Smooth muscle cell (in vitro differentiated cells): Measurements from ENCODE around the gene ZFYVE27. TPM values are rescaled to one million over a fixed set of nuclear protein-coding genes. Genes with fewer than 3 reads are reported as not detected.

Experiments
- DNase-seq: peaks from one replicate; lab custom pipeline; 2025; ENCODE audit not compliant: unreplicated experiment; lab: John Stamatoyannopoulos, UW
- H2AFZ ChIP-seq: fragments of 200-600 bp; sonication (generic); 2 replicates; pipeline ENCODE4 v1.6.0; 2016; ENCODE audit warnings: antibody characterized with exemption, low read depth, mild to moderate bottlenecking
- H3F3A ChIP-seq: fragments of 200-600 bp; sonication (generic); 2 replicates; pipeline ENCODE4 v1.6.0; 2017; ENCODE audit warnings: antibody characterized with exemption, low read depth
- H3K27ac ChIP-seq: fragments of 200-600 bp; sonication (generic); 2 replicates; pipeline ENCODE4 v1.5.1; 2016; ENCODE audit warnings: low read depth, mild to moderate bottlenecking
- H3K27me3 ChIP-seq: fragments of 200-600 bp; sonication (generic); 2 replicates; pipeline ENCODE4 v1.6.1; 2016; ENCODE audit warnings: low read depth, mild to moderate bottlenecking
- H3K36me3 ChIP-seq: fragments of 200-600 bp; sonication (generic); 2 replicates; pipeline ENCODE4 v1.5.1; 2016; ENCODE audit warnings: low read depth
- H3K4me1 ChIP-seq: fragments of 200-600 bp; sonication (generic); 2 replicates; pipeline ENCODE4 v1.5.1; 2016; ENCODE audit warnings: low read depth
- H3K4me2 ChIP-seq: fragments of 200-600 bp; sonication (generic); 2 replicates; pipeline ENCODE4 v1.6.0; 2016; ENCODE audit warnings: mild to moderate bottlenecking
- H3K4me3 ChIP-seq: fragments of 200-600 bp; sonication (generic); 2 replicates; pipeline ENCODE4 v1.5.1; 2016; ENCODE audit warnings: mild to moderate bottlenecking
- H3K79me2 ChIP-seq: fragments of 200-600 bp; sonication (generic); 2 replicates; pipeline ENCODE4 v1.6.0; 2016; ENCODE audit warnings: low read depth, mild to moderate bottlenecking
- H3K9ac ChIP-seq: fragments of 200-600 bp; sonication (generic); 2 replicates; pipeline ENCODE4 v1.6.0; 2016; ENCODE audit warnings: low read depth
- H3K9me3 ChIP-seq: fragments of 200-600 bp; sonication (generic); replicated peaks from 2 replicates; pipeline ENCODE4 v1.5.1; 2016; ENCODE audit warnings: low read depth
- H4K20me1 ChIP-seq: fragments of 200-600 bp; sonication (generic); 2 replicates; pipeline ENCODE4 v1.6.0; 2016; ENCODE audit warnings: low read depth
- CTCF ChIP-seq: fragments of 200-600 bp; sonication (generic); IDR thresholded peaks from 2 replicates; pipeline ENCODE4 v1.5.1; 2017; ENCODE audit warnings: borderline replicate concordance, mild to moderate bottlenecking, antibody characterized with exemption; ENCODE audit not compliant: insufficient read depth, poor library complexity, severe bottlenecking
- WGBS: methylation state at CpG from one replicate; pipeline ENCODE4 v1.1.7; 2016; ENCODE audit warnings: low lambda C conversion rate; 5-methylcytosine and 5-hydroxymethylcytosine counted together
- polyA plus RNA-seq: library from polyadenylated mRNA; unstranded; fragments of >200 nt; fragmentation: Nextera tagmentation; extraction: Ambion mirVana; gene quantifications from 2 replicates; pipeline ENCODE4 v1.2.1, GENCODE V29; 2016
- total RNA-seq: library from RNA; depleted of rRNA; stranded (reverse); fragments of >200 nt; gene quantifications from 2 replicates; pipeline ENCODE4 v1.2.3, GENCODE V29; 2014

Gene ZFYVE27
- total and polyA plus RNA-seq, 2 experiments from 2014 or later: 7.0 to 11.4 TPM

DNA sequence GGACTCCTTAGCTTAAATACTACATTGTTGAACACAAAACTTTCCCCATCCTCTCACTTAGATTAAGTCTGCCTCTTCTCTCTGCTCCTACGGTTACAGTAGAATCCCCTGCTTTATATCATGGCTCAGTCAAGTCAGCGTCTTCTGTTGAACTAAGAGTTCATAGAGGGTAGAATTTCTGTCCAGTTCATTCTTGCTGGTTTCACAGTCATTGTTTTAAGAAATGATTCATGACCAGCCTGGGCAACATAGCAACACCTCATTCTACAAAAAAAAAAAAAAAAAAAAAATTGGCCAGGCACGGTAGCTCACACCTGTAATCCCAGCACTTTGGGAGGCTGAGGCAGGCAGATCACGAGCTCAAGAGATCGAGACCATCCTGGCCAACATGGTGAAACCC, 3.7 kb upstream of the ZFYVE27 start:
- no peak overlapping the region for H3K27ac ChIP-seq
- no peak for DNase-seq
- WGBS: 88% methylated on average over 5 of the region's 5 CpGs
- H3K79me2 ChIP-seq: peaks cover 6% of the 10 kb centered on the region
- no peak overlapping the region for H2AFZ ChIP-seq
- H4K20me1 ChIP-seq: peaks cover 2% of the 10 kb centered on the region
- H3K9ac ChIP-seq: no peak overlapping the region
- no peaks in the 10 kb centered on the region for H3K27me3 ChIP-seq
- no peaks in the 10 kb centered on the region for H3K9me3 ChIP-seq
- H3K4me2 ChIP-seq: no peak overlapping the region
- TF ChIP-seq CTCF: no peak
- H3K36me3 ChIP-seq: no peaks in the 10 kb centered on the region
- H3K4me1 ChIP-seq: peaks cover 5% of the 10 kb centered on the region
- no peaks in the 10 kb centered on the region for H3F3A ChIP-seq
- no peak overlapping the region for H3K4me3 ChIP-seq

- Histone ChIP-seq H3K27ac (no peak overlapping the region), H3K9ac (no peak overlapping the region), H3K4me1 (peaks cover 8% of the 10 kb centered on the region), H3K4me2 (no peak overlapping the region), H2AFZ (no peak overlapping the region), H4K20me1 (peaks cover 7% of the 10 kb centered on the region), H3K36me3 (no peaks in the 10 kb centered on the region), H3K79me2 (peaks cover 14% of the 10 kb centered on the region), H3K9me3 (no peaks in the 10 kb centered on the region), H3K27me3 (no peaks in the 10 kb centered on the region), H3K4me3 (no peak overlapping the region), H3F3A (no peaks in the 10 kb centered on the region)
- no peak for TF ChIP-seq CTCF
- DNase-seq: no peak
- WGBS: 93% methylated on average over 6 of the region's 6 CpGs
These were observed 2.9 kb upstream of the ZFYVE27 start for GRCh38 chr10:97734021-97734420.

- H2AFZ ChIP-seq: peak overlapping the region; percentile 86
- peaks cover 8% of the 10 kb centered on the region for H3K4me1 ChIP-seq
- H3K27ac ChIP-seq: no peak overlapping the region
- peak overlapping the region; percentile 77 for H3K4me3 ChIP-seq
- H3K27me3 ChIP-seq: no peaks in the 10 kb centered on the region
- no peak for DNase-seq
- peaks cover 36% of the 10 kb centered on the region for H3K79me2 ChIP-seq
- 75% methylated on average over 13 of the region's 13 CpGs for WGBS
- H3K9me3 ChIP-seq: no peaks in the 10 kb centered on the region
- no peak for TF ChIP-seq CTCF
- no peak overlapping the region for H3K9ac ChIP-seq
- peaks cover 30% of the 10 kb centered on the region for H4K20me1 ChIP-seq
- no peaks in the 10 kb centered on the region for H3F3A ChIP-seq
- H3K4me2 ChIP-seq: peak overlapping the region; percentile 93
- peaks cover 10% of the 10 kb centered on the region for H3K36me3 ChIP-seq
These were observed 476 bp upstream of the ZFYVE27 start for GRCh38 chr10:97736403-97736901.

- H2AFZ ChIP-seq: peak overlapping the region; percentile 67
- H3K4me1 ChIP-seq: peaks cover 8% of the 10 kb centered on the region
- peak overlapping the region; percentile 94 for H3K27ac ChIP-seq
- 20% methylated on average over 14 of the region's 14 CpGs for WGBS
- no peaks in the 10 kb centered on the region for H3K9me3 ChIP-seq
- no peak for TF ChIP-seq CTCF
- H3K27me3 ChIP-seq: no peaks in the 10 kb centered on the region
- H3F3A ChIP-seq: no peaks in the 10 kb centered on the region
- H3K9ac ChIP-seq: peak overlapping the region; percentile 93
- H3K36me3 ChIP-seq: peaks cover 10% of the 10 kb centered on the region
- peaks cover 43% of the 10 kb centered on the region for H4K20me1 ChIP-seq
- no peak for DNase-seq
- peaks cover 47% of the 10 kb centered on the region for H3K79me2 ChIP-seq
- H3K4me2 ChIP-seq: peak overlapping the region; percentile 93
- peak overlapping the region; percentile 77 for H3K4me3 ChIP-seq
These were observed 890 bp downstream of the ZFYVE27 start for GRCh38 chr10:97737770-97738265.
